ENCODE measurements around the gene GRXCR1.

GRCh38 chr4:42855779-42856178, 36.7 kb upstream of the GRXCR1 start:
- TF ChIP-seq CTCF (conservative IDR thresholded peaks at IDR 0.05 in 1 of 2, IDR thresholded peaks at IDR 0.05 in 1 of 2; ENCODE audit: extremely low read depth in 1 of 2, insufficient read depth in 1 of 2, low read depth in 1 of 2, low read length in 2 of 2), result no peak
- no peak for TF ChIP-seq EZH2 (IDR thresholded peaks at IDR 0.05; ENCODE audit: borderline replicate concordance, low read length)
